ENCODE measurements around the gene RNASE13.
"Not testable (repeated sequence)": the region's sequence is repeated elsewhere in the genome, so short reads cannot be mapped to it uniquely, and the experiment has no call there.

The RNASE13 gene

DNA sequence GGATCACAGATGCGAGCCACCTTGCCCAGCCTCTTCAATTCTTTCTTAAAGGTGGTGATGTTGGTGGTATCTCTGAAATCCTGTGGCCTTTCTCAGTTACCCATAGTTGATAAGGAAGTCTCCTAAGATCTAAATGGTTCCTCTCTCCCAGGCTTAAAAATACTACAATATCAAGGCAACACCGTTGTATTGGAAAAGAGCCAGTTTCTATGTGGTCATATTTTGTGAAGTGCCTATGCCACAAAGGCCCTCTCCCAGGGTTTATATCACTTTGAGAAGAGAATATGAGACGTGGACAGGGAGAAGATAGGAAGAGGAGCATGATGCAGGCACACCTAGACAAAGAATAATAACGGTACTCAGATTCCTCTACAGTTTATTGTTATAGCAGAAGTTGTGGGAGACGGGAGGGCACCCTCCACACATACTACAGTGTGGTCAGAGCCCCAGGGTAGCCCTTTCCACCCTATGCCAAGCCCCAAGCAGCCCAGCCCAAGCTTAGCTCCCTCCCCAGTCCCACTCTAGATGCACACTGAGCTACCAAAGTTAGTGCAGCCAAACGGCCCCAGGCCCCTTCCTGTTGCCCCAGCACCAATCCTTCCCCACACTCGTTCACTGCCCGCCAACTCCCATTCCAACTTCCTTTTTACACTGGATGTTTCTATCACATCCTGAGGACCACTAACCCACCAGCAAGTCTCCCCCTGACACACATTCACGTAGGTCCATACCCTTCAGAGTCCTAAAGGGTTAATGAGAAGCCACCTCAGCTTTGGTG is 18.0 kb downstream of the RNASE13 start:
- no peak for FAIRE-seq
- no peak for DNase-seq (ENCODE audit: insufficient read length, low spot score)
- no peak for TF ChIP-seq POLR2A (IDR thresholded peaks at IDR 0.05; ENCODE audit: low read depth, low read length)

DNA sequence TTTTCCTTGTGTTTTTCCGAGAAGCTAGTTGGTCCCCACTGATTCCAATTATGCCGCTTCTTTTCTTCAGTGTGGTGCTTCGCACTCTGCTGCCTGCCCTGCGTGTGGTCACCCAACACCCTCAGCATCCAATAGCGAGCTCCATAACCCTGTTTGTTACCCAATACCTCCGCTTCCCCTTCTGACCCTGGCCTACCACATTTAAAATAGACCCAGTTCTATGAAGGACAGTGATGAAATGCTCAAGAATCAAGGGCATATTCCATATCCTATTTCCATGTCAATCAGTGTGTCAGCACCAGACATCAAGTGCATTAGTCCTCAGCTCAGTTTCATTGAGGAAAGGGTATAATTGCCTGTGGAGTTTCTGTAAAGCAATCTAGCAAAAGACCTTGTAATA is 19.3 kb downstream of the RNASE13 start:
- DNase-seq (ENCODE audit: insufficient read length, low spot score), result no peak
- FAIRE-seq, result no peak
- no peak for TF ChIP-seq POLR2A (IDR thresholded peaks at IDR 0.05; ENCODE audit: low read depth, low read length)

DNA sequence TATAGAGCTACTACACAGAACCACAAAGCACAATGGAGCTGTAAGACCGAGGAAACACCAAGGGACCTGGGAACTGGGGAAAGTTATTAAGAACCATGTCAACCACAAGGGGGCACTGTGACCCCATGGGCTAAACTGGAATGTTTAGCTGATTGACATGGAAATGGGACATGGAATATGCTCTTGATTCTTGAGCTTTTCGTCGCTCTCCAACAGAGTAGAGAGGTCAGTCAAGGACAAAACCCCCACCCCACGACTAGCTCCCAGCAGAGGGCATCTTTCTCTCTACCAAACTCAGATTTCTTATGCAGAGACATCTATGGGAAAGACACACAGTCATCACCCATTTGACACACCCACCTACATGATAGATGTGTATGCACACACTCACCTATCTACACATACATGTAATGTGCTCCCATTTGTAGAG is 19.8 kb downstream of the RNASE13 start:
- DNase-seq (ENCODE audit: insufficient read length, low spot score), result peak; percentile 51
- no peak for TF ChIP-seq POLR2A (IDR thresholded peaks at IDR 0.05; ENCODE audit: low read depth, low read length)

DNA sequence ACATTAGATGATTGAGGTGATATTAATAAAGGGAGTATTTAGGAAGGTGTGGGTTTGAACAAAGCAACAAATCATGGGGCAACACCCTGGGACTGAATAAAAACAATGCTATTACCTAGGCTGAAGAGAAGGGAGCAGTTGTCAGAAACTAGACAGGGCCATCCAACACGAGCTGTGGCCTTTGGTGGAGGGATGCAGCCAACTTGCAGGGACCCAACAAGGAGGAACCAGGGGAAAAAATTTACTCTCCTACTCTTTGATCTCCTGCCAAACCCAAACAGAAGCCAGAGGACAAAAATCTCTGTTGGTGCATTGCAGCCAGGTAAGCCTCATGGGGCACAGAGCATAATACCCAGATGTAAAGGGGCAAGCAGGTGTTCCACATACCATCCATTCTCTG is 23.5 kb downstream of the RNASE13 start:
- no peak for TF ChIP-seq POLR2A (IDR thresholded peaks at IDR 0.05; ENCODE audit: low read depth, low read length)
- FAIRE-seq, result no peak
- DNase-seq (ENCODE audit: insufficient read length, low spot score), result no peak

More for the DNA sequence above, 19.8 kb downstream of the RNASE13 start:
- FAIRE-seq, result peak; percentile 93

DNA sequence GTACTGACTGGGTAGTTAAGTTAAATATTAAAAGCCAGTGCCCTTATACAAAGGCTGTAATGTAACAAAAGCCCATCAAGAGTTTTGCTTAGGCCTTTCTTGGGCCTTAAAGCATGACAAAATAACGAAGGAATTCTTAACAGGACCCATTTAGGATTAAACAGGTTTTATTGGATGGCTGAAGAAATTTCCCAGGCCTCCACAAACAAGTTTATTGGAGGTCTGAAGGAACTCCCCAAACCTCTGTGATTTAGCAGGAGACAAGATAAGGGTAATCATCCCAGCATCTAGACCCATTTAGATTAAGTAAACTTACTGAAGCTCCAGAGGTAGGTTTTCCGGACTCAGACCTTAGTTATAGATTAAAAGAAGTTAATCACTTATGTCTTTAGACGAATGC is 24.9 kb downstream of the RNASE13 start:
- not testable (repeated sequence) for FAIRE-seq; DNase-seq (ENCODE audit: insufficient read length, low spot score)

DNA sequence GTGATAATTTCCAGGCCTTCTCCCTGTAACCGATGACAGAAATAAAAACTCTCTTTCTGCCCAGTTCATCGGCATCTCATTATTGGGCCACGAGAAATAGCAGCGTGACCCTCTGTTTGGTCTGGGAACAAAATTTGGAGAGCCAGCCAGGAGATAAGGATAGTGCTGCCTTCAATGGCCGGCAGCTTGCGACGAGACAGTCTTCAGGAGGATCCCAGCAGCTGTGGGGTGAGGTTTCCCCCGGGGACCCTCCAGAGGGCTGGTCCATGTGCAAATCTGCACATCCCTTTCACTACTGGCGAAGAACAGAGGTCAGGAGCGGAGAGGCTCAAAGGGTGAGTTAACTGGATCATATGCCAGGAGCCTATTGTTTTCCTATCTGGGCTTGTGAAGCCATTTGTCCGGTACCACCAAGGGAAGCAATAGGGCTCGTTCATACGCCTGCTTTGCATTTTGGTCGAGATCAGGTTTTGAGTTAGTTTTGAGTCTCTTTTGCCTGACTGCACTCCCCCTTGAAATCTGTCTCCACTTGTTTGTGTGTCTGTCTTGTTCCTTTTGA is 30.7 kb downstream of the RNASE13 start:
- FAIRE-seq, result no peak
- DNase-seq (ENCODE audit: insufficient read length, low spot score), result no peak
- TF ChIP-seq POLR2A (IDR thresholded peaks at IDR 0.05; ENCODE audit: low read depth, low read length), result no peak

DNA sequence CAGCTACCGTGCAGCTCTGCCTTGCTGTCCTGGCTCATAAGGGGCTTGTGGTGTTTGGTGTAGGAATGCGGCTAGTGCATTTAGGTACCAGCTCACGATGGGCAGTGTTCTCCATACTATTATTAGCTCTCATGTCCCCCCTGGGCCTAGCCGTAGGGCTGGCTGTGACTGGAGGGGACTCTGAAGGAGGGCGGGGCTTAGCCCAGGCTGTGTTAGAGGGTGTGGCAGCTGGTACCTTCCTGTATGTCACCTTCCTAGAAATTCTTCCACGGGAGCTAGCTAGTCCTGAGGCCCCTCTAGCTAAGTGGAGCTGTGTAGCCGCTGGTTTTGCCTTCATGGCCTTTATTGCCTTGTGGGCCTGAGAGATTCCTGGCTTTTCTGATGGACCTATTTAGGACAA is 33.4 kb downstream of the RNASE13 start:
- FAIRE-seq, result no peak
- no peak for TF ChIP-seq POLR2A (IDR thresholded peaks at IDR 0.05; ENCODE audit: low read depth, low read length)
- no peak for DNase-seq (ENCODE audit: insufficient read length, low spot score)

DNA sequence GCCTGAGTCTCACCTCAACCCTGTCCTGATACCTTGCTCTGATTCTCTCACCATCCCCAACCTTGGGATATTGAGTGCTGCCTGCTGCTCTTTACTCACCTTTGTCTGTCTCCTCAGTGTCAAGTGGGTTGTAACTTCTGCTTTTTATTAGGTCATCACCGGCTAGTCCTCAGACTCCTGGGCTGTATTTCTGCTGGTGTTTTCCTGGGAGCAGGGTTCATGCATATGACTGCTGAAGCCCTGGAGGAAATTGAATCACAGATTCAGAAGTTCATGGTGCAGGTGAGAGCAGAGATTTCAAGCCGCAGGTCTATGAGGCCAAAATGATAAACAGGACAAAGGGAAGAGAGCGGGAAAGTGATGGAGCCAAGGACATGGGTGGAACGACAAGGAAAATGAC is 35.0 kb downstream of the RNASE13 start:
- DNase-seq (ENCODE audit: insufficient read length, low spot score) (no peak), FAIRE-seq (no peak)
- no peak for TF ChIP-seq POLR2A (IDR thresholded peaks at IDR 0.05; ENCODE audit: low read depth, low read length)

DNA sequence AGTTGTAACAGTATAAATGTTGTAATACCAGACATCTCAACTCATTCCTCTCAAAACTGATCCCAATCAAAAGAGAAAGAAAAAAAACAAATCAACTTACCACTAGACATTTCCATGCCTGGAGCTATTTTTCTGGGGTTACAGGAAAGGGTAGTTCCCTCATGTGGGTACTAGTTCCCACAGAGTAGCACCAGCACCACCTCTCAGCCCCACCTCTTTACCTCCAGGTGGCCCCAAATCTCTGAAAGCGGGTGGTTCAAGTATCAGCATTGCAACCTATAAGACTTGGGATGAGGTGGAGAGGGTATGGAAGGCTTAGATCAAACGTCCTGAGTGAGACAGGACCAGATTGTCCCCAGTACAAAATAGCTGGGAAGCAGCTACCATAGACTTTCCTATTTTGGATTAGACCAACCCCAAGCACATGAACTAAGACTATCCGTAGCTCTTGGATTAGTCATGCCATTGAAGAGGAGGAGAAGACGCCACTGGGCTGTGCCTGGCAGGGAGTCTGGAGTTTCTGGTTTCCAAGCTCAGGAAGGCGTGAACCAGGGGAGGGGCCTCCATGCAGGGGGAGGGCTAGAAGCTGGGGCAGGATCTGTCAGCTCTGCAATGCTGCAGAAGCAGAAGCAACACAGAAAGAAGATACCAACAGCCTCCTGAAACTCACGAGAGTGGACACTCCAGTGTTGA is 35.8 kb downstream of the RNASE13 start, which contains the start of gene SLC39A2:
Gene SLC39A2, plus strand, starts transcription at position 620 of the 693 bp plus-strand sequence. CDS start 154 bp downstream, outside the sequence.
- FAIRE-seq (peak; percentile 41), DNase-seq (ENCODE audit: insufficient read length, low spot score) (peak; percentile 43)
- no peak for TF ChIP-seq POLR2A (IDR thresholded peaks at IDR 0.05; ENCODE audit: low read depth, low read length)

DNA sequence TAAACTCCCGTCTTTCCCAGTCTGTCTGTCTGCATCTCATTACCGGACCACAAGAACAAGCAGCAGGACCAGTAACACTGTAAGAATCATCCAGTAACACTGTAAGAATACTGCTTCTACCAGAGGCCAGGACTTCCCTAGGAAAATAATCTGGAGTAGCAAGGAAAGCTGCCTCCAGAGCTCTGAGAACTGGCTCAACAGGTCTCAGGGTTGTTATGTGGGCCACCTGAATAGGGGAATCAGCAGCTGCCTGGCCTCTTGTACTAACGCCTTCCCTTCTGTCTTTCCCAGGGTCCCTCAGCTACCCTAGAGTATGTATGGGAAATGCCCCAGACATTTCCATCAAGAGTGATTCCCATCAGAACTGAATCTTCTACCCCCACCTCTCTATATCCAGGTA is 36.5 kb downstream of the RNASE13 start:
- no peak for DNase-seq (ENCODE audit: insufficient read length, low spot score)
- no peak for TF ChIP-seq POLR2A (IDR thresholded peaks at IDR 0.05; ENCODE audit: low read depth, low read length)
- no peak for FAIRE-seq

DNA sequence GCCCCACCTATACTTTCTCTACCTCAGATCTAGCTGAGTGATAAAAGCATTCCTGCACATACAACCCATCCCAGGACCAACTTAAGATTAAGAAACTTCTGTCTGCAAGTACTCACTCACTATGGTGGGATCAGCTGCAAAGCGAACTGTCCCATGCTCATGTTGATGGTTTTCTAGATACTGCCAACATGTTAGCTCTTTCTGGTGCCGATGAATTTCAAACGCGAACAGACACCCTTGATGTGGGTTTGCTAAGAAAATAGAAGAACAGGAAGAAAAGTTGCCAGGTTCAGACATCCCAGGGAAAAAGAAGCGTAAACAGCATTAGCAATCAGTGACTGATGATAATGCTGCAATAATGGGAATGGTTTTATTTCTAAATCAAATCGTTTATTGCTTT is 37.0 kb downstream of the RNASE13 start:
- no peak for DNase-seq (ENCODE audit: insufficient read length, low spot score)
- TF ChIP-seq POLR2A (IDR thresholded peaks at IDR 0.05; ENCODE audit: low read depth, low read length), result no peak
- FAIRE-seq, result no peak

DNA sequence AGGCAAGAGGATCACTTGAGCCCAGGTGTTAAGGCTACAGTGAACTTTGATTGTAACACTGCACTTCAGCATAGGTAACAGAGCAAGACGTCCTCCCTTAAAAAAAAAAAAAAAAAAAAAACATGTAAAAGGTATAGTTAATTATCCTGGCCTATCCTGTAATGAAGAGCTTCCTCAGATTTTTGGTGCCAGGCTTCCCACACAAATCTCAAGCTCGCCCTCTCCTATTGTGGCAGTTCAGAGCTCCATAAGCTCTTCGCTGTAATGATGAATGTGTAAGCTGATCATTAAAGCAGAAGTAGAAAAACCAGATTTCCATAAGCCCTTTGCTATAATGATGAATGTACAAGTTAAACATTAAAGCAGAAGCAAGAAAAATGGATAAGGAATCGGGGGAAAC is 37.5 kb downstream of the RNASE13 start:
- DNase-seq (ENCODE audit: insufficient read length, low spot score), result no peak
- no peak for TF ChIP-seq POLR2A (IDR thresholded peaks at IDR 0.05; ENCODE audit: low read depth, low read length)
- FAIRE-seq, result no peak

DNA sequence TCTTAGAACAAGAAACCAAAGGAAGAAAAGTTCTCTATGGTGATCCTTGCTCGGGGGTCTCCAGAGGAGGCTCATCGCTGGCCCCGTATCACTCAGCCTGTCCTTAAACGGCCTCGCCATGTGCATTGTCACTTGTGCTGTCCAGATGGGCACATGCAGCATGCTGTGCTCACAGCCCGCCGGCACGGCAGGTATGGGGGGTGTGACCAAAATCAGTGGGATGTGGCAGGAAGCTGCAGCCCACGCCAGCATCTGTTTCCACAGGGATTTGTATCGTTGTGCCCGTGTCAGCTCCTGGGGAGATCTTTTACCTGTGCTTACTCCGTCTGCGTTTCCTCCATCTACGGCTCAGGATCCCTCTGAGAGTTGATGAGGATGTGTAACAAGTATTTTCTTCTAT is 38.1 kb downstream of the RNASE13 start:
- DNase-seq (ENCODE audit: insufficient read length, low spot score) (no peak), FAIRE-seq (no peak)
- no peak for TF ChIP-seq POLR2A (IDR thresholded peaks at IDR 0.05; ENCODE audit: low read depth, low read length)

DNA sequence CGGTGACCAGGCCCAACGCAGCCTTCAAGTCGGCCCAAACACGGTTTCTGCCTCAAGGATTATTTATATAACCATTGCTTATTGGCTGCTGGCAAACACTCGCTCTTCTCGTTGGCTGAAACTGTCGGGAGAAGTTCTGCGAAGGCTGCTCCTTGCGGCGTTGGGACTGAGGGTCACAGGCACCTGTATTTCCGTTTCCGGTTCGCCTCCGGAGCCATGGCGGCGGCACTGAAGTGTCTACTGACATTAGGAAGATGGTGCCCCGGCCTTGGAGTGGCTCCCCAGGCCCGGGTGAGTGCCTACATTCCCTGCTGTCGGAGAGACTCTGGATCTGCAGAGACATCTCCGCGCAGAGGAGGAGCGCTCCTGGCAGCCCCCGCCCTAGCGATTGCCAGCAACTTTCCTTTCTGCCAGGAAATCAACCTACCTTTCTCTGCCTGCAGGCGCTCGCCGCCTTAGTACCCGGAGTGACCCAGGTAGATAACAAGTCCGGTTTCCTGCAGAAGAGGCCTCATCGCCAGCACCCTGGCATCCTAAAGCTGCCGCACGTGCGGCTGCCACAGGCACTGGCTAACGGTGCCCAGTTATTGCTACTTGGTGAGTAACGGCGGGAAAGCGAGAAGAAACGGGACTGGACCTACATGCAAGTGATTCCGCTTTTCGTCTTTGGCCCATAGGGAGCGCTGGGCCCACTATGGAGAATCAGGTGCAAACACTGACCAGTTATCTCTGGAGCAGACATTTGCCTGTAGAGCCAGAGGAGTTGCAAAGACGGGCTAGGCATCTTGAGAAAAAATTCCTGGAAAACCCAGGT is 44.6 kb downstream of the RNASE13 start, which contains the start of gene METTL17:
Gene METTL17, plus strand, starts transcription at position 194 of the 814 bp plus-strand sequence. Its CDS starts 23 bp downstream, at position 217.
- FAIRE-seq, result peak; percentile 53
- peak; percentile 58 for TF ChIP-seq POLR2A (IDR thresholded peaks at IDR 0.05; ENCODE audit: low read depth, low read length)
- DNase-seq (ENCODE audit: insufficient read length, low spot score), result no peak

All from H54 (cell line).